DMS114 treated with DMSO at 0.1 percent for 48 hours (cell line): ENCODE measurements around the gene MTR.

Source experiments
- DNase-seq: peaks from one replicate; lab custom pipeline; 2025; ENCODE audit not compliant: unreplicated experiment; lab: John Stamatoyannopoulos, UW

The MTR gene

GRCh38 chr1:236948996-236949395 is 153.9 kb downstream of the MTR start:
- no peak for DNase-seq

- DNase-seq = no peak
Observed at GRCh38 chr1:236950365-236950764, 155.3 kb downstream of the MTR start.

- DNase-seq = no peak
Observed at GRCh38 chr1:236951672-236952071, 156.6 kb downstream of the MTR start.

GRCh38 chr1:236952246-236953003 is 157.3 kb downstream of the MTR start:
- DNase-seq = no peak

- DNase-seq = no peak
Observed at GRCh38 chr1:236953151-236953700, 158.1 kb downstream of the MTR start.
